ENCODE data around the gene POGLUT2. TPM values are rescaled to one million over a fixed set of nuclear protein-coding genes. Genes with fewer than 3 reads are reported as not detected.
A peak's percentile ranks its signal among the peaks of the same experiment; 100 is the strongest.

The POGLUT2 gene
- total and polyA plus RNA-seq, 10 of the 15 experiments (the other 5 are each of a cell fraction or from before 2014, with no cell fraction given), result 2.9 to 11.3 (median 7.6) TPM

GRCh38 chr13:102800145-102801041 is 1.6 kb upstream of the POGLUT2 start (continued):
- 0 out of 2 replicates have a peak, but pooled peaks have one; percentile 39 for TF ChIP-seq CHD2 (IDR thresholded peaks at IDR 0.05; ENCODE audit: borderline replicate concordance, low read depth, low read length)
- no peak for TF ChIP-seq ZZZ3 (IDR thresholded peaks at IDR 0.05; ENCODE audit: control insufficient read depth, insufficient read length, low read depth)
- TF ChIP-seq NR2F1 (conservative IDR thresholded peaks at IDR 0.05), result peak; percentile 53; the same call in 1 of the 2 replicates
- TF ChIP-seq MEF2B (IDR thresholded peaks at IDR 0.05; ENCODE audit: partially characterized antibody, poor library complexity, severe bottlenecking), result no peak
- TF ChIP-seq MTA3 (IDR thresholded peaks at IDR 0.05; ENCODE audit: borderline replicate concordance, low read length), result no peak
- no peak for TF ChIP-seq RCOR1 (conservative IDR thresholded peaks at IDR 0.05; ENCODE audit: low read depth, low read length)
- no peak for TF ChIP-seq ZBTB11 (CRISPR knock-in tag; IDR thresholded peaks at IDR 0.05)
- TF ChIP-seq FOXK2 (IDR thresholded peaks at IDR 0.05), result no peak
- TF ChIP-seq SIX5 (IDR thresholded peaks at IDR 0.05; ENCODE audit: low read depth, low read length, severe bottlenecking), result no peak
- TF ChIP-seq ZBTB40 (IDR thresholded peaks at IDR 0.05; ENCODE audit: borderline replicate concordance), result peak; percentile 57; the same call in 1 of the 2 replicates
- TF ChIP-seq IKZF2 (IDR thresholded peaks at IDR 0.05), result peak; percentile 16 to 35; a peak in 1 of 4 replicates
- peak; percentile 81; the same call in 1 of the 2 replicates for TF ChIP-seq DPF2 (IDR thresholded peaks at IDR 0.05)
- no peak for TF ChIP-seq RBBP5 (conservative IDR thresholded peaks at IDR 0.05)
- TF ChIP-seq ATF3 (IDR thresholded peaks at IDR 0.05; ENCODE audit: borderline replicate concordance, extremely low read depth, low read depth, low read length), result peak; percentile 40; the same call in 1 of the 2 replicates
- peak; percentile 61 for TF ChIP-seq RAD21 (IDR thresholded peaks at IDR 0.05; ENCODE audit: insufficient read depth, low read depth, low read length)
- TF ChIP-seq SMAD5 (IDR thresholded peaks at IDR 0.05; ENCODE audit: low read depth), result no peak
- no peak for TF ChIP-seq NFIC (IDR thresholded peaks at IDR 0.05; ENCODE audit: low read depth, low read length)
- no peak for TF ChIP-seq TARDBP (IDR thresholded peaks at IDR 0.05; ENCODE audit: borderline replicate concordance)
- TF ChIP-seq CEBPB (IDR thresholded peaks at IDR 0.05; ENCODE audit: borderline replicate concordance in 1 of 2, low read depth in 2 of 2, low read length in 2 of 2), result no peak
- no peak for TF ChIP-seq NR2C2 (IDR thresholded peaks at IDR 0.05; ENCODE audit: borderline replicate concordance, control insufficient read depth, insufficient read length, low read depth)
